IMR-90 (cell line): ENCODE measurements around the gene SSBP2. TPM values are rescaled to one million over a fixed set of nuclear protein-coding genes. Genes with fewer than 3 reads are reported as not detected.
A peak's percentile ranks its signal among the peaks of the same experiment; 100 is the strongest.

Experiments used
- ATAC-seq: fragments of 200-7000 bp; cut with Tn5 transposase; 2 replicates; pipeline ENCODE4 v1.9.1; 2020; ENCODE audit warnings: low read depth, mild to moderate bottlenecking, moderate library complexity
- BruUV-seq: library from RNA; stranded (reverse); fragments of 400-500 nt; replicated peaks from 2 replicates; lab custom pipeline; 2021; lab: Mats Ljungman, UMichigan
- CTCF ChIA-PET: fragments of 300-600 bp; formaldehyde crosslinking; extraction: SDS; loops from one replicate; lab custom pipeline; 2021; ENCODE audit warnings: antibody characterized with exemption; lab: Yijun Ruan, JAX
- POLR2A ChIA-PET: fragments of 300-600 bp; sonication (Branson Sonifier 250); formaldehyde crosslinking; loops from one replicate; lab custom pipeline; 2022; ENCODE audit warnings: antibody characterized with exemption; ENCODE audit not compliant: unreplicated experiment; lab: Charles Lee
- DNase-seq: peaks from one replicate; pipeline ENCODE4 v3.0.0; 2013
- H2AFZ ChIP-seq: replicated peaks from 2 replicates; pipeline ENCODE3; 2013; ENCODE audit warnings: low read length, mild to moderate bottlenecking; ENCODE audit not compliant: poor library complexity
- H2AK5ac ChIP-seq: 2 replicates; pipeline ENCODE4 v1.6.1; 2013; ENCODE audit warnings: low read depth, low read length, inconsistent platforms
- H2AK9ac ChIP-seq: replicated peaks from 2 replicates; pipeline ENCODE3; 2013; ENCODE audit warnings: mild to moderate bottlenecking, low read depth, low read length, moderate library complexity; ENCODE audit not compliant: poor library complexity
- H2BK120ac ChIP-seq: 2 replicates; pipeline ENCODE4 v1.6.1; 2013; ENCODE audit warnings: low read depth, low read length, inconsistent platforms
- H2BK15ac ChIP-seq: 3 replicates; pipeline ENCODE4 v1.6.1; 2013; ENCODE audit warnings: low read depth, low read length, inconsistent platforms
- H2BK20ac ChIP-seq: 2 replicates; pipeline ENCODE4 v1.6.1; 2013; ENCODE audit warnings: low read depth, mild to moderate bottlenecking, inconsistent platforms, low read length, moderate library complexity
- H2BK5ac ChIP-seq: 2 replicates; pipeline ENCODE4 v1.6.1; 2013; ENCODE audit warnings: mild to moderate bottlenecking, low read depth, low read length, inconsistent platforms; ENCODE audit not compliant: poor library complexity, severe bottlenecking
- H3K14ac ChIP-seq: replicated peaks from 2 replicates; pipeline ENCODE4 v1.6.1; 2013; ENCODE audit warnings: low read depth, low read length, inconsistent platforms
- H3K18ac ChIP-seq: 2 replicates; pipeline ENCODE4 v1.6.1; 2013; ENCODE audit warnings: low read depth, low read length, control low read depth
- H3K23ac ChIP-seq: 2 replicates; pipeline ENCODE4 v1.6.1; 2013; ENCODE audit warnings: low read depth, low read length, inconsistent platforms
- H3K27ac ChIP-seq: 2 replicates; pipeline ENCODE4 v1.5.1; 2013; ENCODE audit warnings: mild to moderate bottlenecking, control low read depth, low read length; ENCODE audit not compliant: insufficient read depth
- H3K27me3 ChIP-seq: 2 replicates; pipeline ENCODE4 v1.6.1; 2013; ENCODE audit warnings: low read length; ENCODE audit not compliant: control insufficient read depth, insufficient read depth
- H3K36me3 ChIP-seq: 2 replicates; pipeline ENCODE4 v1.6.1; 2013; ENCODE audit warnings: low read length, mixed read lengths; ENCODE audit not compliant: control insufficient read depth, insufficient read depth
- H3K4ac ChIP-seq: 2 replicates; pipeline ENCODE4 v1.6.1; 2013; ENCODE audit warnings: low read depth, low read length, inconsistent platforms
- H3K4me1 ChIP-seq: 2 replicates; pipeline ENCODE4 v1.6.1; 2013; ENCODE audit warnings: low read length, mixed read lengths; ENCODE audit not compliant: control insufficient read depth, insufficient read depth
- H3K4me2 ChIP-seq: 2 replicates; pipeline ENCODE4 v1.6.1; 2013; ENCODE audit warnings: low read depth, mild to moderate bottlenecking, control low read depth, low read length, moderate library complexity
- H3K4me3 ChIP-seq: 2 replicates; pipeline ENCODE4 v1.5.1; 2013; ENCODE audit warnings: low read depth, mild to moderate bottlenecking, control low read depth, low read length, moderate library complexity; ENCODE audit not compliant: insufficient read depth
- H3K56ac ChIP-seq: 2 replicates; pipeline ENCODE4 v1.6.1; 2013; ENCODE audit warnings: low read length, inconsistent platforms; ENCODE audit not compliant: insufficient read depth; ENCODE audit errors: extremely low read depth
- H3K79me1 ChIP-seq, 2 experiments: 2 replicates each; pipeline ENCODE4 v1.6.1; 2013; ENCODE audit warnings: low read length in 2 of 2, inconsistent platforms in 1 of 2, low read depth in 1 of 2
- H3K9ac ChIP-seq: 2 replicates; pipeline ENCODE4 v1.6.1; 2013; ENCODE audit warnings: low read depth, low read length, control low read depth
- H3K9me1 ChIP-seq: 2 replicates; pipeline ENCODE4 v1.6.1; 2013; ENCODE audit warnings: low read length, inconsistent platforms; ENCODE audit not compliant: insufficient read depth
- H3K9me3 ChIP-seq: 2 replicates; pipeline ENCODE4 v1.6.1; 2013; ENCODE audit warnings: low read length; ENCODE audit not compliant: control insufficient read depth, insufficient read depth
- H4K20me1 ChIP-seq: 2 replicates; pipeline ENCODE4 v1.6.1; 2013; ENCODE audit warnings: low read length, inconsistent platforms; ENCODE audit not compliant: insufficient read depth
- H4K5ac ChIP-seq: 2 replicates; pipeline ENCODE4 v1.6.1; 2013; ENCODE audit warnings: mild to moderate bottlenecking, low read depth, low read length, control low read depth
- H4K8ac ChIP-seq, 2 experiments: 2 replicates each; pipeline ENCODE4 v1.6.1; 2013; ENCODE audit warnings: low read depth in 2 of 2, low read length in 2 of 2, control low read depth in 1 of 2, inconsistent platforms in 1 of 2
- H4K91ac ChIP-seq: 2 replicates; pipeline ENCODE4 v1.6.1; 2013; ENCODE audit warnings: low read depth, low read length, inconsistent platforms; ENCODE audit not compliant: insufficient read depth
- BHLHE40 ChIP-seq: fragments of 150-350 bp; IDR thresholded peaks from 2 replicates; pipeline ENCODE4 v1.6.1; 2016; ENCODE audit warnings: mild to moderate bottlenecking, low read depth, low read length
- CEBPB ChIP-seq: IDR thresholded peaks from 2 replicates; pipeline ENCODE4 v1.6.1; 2012; ENCODE audit warnings: low read depth, low read length, improper control_type of control experiment
- CHD1 ChIP-seq: IDR thresholded peaks from 2 replicates; pipeline ENCODE4 v1.6.1; 2012; ENCODE audit warnings: low read depth, low read length, improper control_type of control experiment
- CTCF ChIP-seq: conservative IDR thresholded peaks from 2 replicates; pipeline ENCODE4 v1.5.1; 2012; ENCODE audit warnings: mild to moderate bottlenecking, low read depth, low read length, improper control_type of control experiment
- ELK1 ChIP-seq: fragments of 150-350 bp; IDR thresholded peaks from 2 replicates; pipeline ENCODE4 v1.6.1; 2016; ENCODE audit warnings: low read depth, mild to moderate bottlenecking, low read length, moderate library complexity, borderline replicate concordance
- FOS ChIP-seq: fragments of 150-350 bp; IDR thresholded peaks from 2 replicates; pipeline ENCODE4 v1.6.1; 2016; ENCODE audit warnings: low read depth, low read length
- MAFK ChIP-seq: IDR thresholded peaks from 2 replicates; pipeline ENCODE4 v1.6.1; 2012; ENCODE audit warnings: low read depth, low read length, improper control_type of control experiment
- MAZ ChIP-seq: IDR thresholded peaks from 2 replicates; pipeline ENCODE4 v1.6.1; 2012; ENCODE audit warnings: low read depth, mild to moderate bottlenecking, low read length, improper control_type of control experiment, moderate library complexity, borderline replicate concordance
- MXI1 ChIP-seq: IDR thresholded peaks from 2 replicates; pipeline ENCODE4 v1.6.1; 2012; ENCODE audit warnings: low read depth, mild to moderate bottlenecking, low read length, moderate library complexity, borderline replicate concordance
- NFE2L2 ChIP-seq: fragments of 150-350 bp; IDR thresholded peaks from 2 replicates; pipeline ENCODE4 v1.6.1; 2016; ENCODE audit warnings: low read depth, mild to moderate bottlenecking, low read length
- POLR2A ChIP-seq: IDR thresholded peaks from 2 replicates; pipeline ENCODE4 v1.6.1; 2012; ENCODE audit warnings: mild to moderate bottlenecking, low read depth, low read length
- RAD21 ChIP-seq: IDR thresholded peaks from 2 replicates; pipeline ENCODE4 v1.6.1; 2012; ENCODE audit warnings: low read length, improper control_type of control experiment
- RCOR1 ChIP-seq: IDR thresholded peaks from 2 replicates; pipeline ENCODE4 v1.6.1; 2012; ENCODE audit warnings: mild to moderate bottlenecking, low read length, improper control_type of control experiment; ENCODE audit not compliant: insufficient replicate concordance
- RFX5 ChIP-seq: IDR thresholded peaks from 2 replicates; pipeline ENCODE4 v1.8.0; 2012; ENCODE audit warnings: low read depth, mild to moderate bottlenecking, low read length, moderate library complexity
- SMC3 ChIP-seq: fragments of 150-350 bp; IDR thresholded peaks from 2 replicates; pipeline ENCODE4 v1.6.1; 2016; ENCODE audit warnings: low read depth, mild to moderate bottlenecking, antibody characterized with exemption, low read length, moderate library complexity
- WGBS, 2 experiments: methylation state at CpG; one replicate each; pipeline versions ENCODE4 v1.1.5 to v1.1.7; 2013; ENCODE audit warnings: missing lambda C conversion rate in 2 of 2; ENCODE audit not compliant: insufficient read length in 1 of 2; ENCODE audit errors: extremely low coverage in 2 of 2; 5-methylcytosine and 5-hydroxymethylcytosine counted together
- dilution Hi-C: fragments of 300-500 bp; cut with HindIII; formaldehyde crosslinking; loops from one replicate; pipeline ENCODE4 v1.14.3; 2018; ENCODE audit warnings: low sequenced_read_pairs; ENCODE audit not compliant: unreplicated experiment
- in situ Hi-C: fragments of 300-500 bp; cut with MboI; formaldehyde crosslinking; loops from 3 replicates; pipeline ENCODE4 v1.14.3; 2019; ENCODE audit warnings: low sequenced_read_pairs, inconsistent platforms, mixed read lengths
- intact Hi-C: fragments of 100-400 bp; cut with micrococcal nuclease; formaldehyde crosslinking; loops from 2 replicates; pipeline ENCODE4 v1.10.0; 2022
- polyA plus RNA-seq, 3 experiments: library from polyadenylated mRNA; depleted of rRNA; stranded (reverse); fragments of >200 nt; gene quantifications; 2 replicates each; pipeline ENCODE4 v1.2.3, GENCODE V29; 2012; ENCODE audit warnings: low replicate concordance in 1 of 3
- total RNA-seq: library from RNA; depleted of rRNA; stranded (reverse); fragments of >200 nt; gene quantifications from 2 replicates; pipeline ENCODE4 v1.2.3, GENCODE V29; 2012
- TF ChIP-seq, protein P1 (sequence below): fragments of 150-350 bp; IDR thresholded peaks from 2 replicates; pipeline ENCODE4 v1.6.1; 2017; ENCODE audit warnings: mild to moderate bottlenecking, antibody characterized with exemption, low read length, low read depth

SSBP2 gene
- total and polyA plus RNA-seq, 2 of the 4 experiments (the other 2 are of a cell fraction): 38.4 to 42.7 TPM

- no TSS peak for BruUV-seq
- Histone ChIP-seq H2BK20ac (peak overlapping the region; percentile 86), H2BK15ac (peak overlapping the region; percentile 1; the same call in 1 of the 3 replicates), H3K18ac (peak overlapping the region; percentile 89), H3K79me1 (no peaks in the 10 kb centered on the region), H3K4me2 (no peak overlapping the region), H2BK5ac (no peak overlapping the region), H2BK120ac (peak overlapping the region; percentile 68; the same call in 1 of the 2 replicates), H2AK5ac (no peak overlapping the region; the same call in 1 of the 2 replicates), H4K91ac (peak overlapping the region; percentile 59; the same call in 1 of the 2 replicates), H3K4ac (peak overlapping the region; percentile 48), H2AFZ (no peak overlapping the region), H3K4me1 (peaks cover 12% of the 10 kb centered on the region), H3K56ac (no peak overlapping the region; the same call in 1 of the 2 replicates), H3K27me3 (no peaks in the 10 kb centered on the region), H3K27ac (peak overlapping the region; percentile 37; the same call in 1 of the 2 replicates), H3K14ac (peak overlapping the region; percentile 49), H4K5ac (peak overlapping the region; percentile 89), H3K9me1 (peaks cover 2% of the 10 kb centered on the region; the same call in 1 of the 2 replicates), H3K4me3 (no peak overlapping the region), H3K23ac (peak overlapping the region; percentile 67; the same call in 1 of the 2 replicates), H3K36me3 (no peaks in the 10 kb centered on the region), H2AK9ac (no peak overlapping the region), H3K9ac (no peak overlapping the region), H4K20me1 (no peaks in the 10 kb centered on the region), H3K9me3 (no peaks in the 10 kb centered on the region), H4K8ac (peak overlapping the region; percentile 8 to 59; a peak in 1 of 4 replicates)
- ChIA-PET POLR2A (no interaction called here), CTCF (no interaction called here)
- 60% methylated on average over 1 of the region's 5 CpGs; no CpG with 5 or more reads in 1 of the 2 experiments for WGBS, 2 experiments
- ATAC-seq (no peak), DNase-seq (no peak)
- in situ Hi-C loops (loop anchor here (5.0 kb wide), 1 partner anchor 60 kb away; no protein-coding TSS in a partner anchor), dilution Hi-C loops (no loop called here), intact Hi-C loops (loop anchor here (1.0 kb wide), 2 partner anchors 36 to 64 kb away; partner anchors contain the start of gene SSBP2)
- TF ChIP-seq NFE2L2 (no peak), SMC3 (no peak), FOS (no peak), CTCF (no peak), ELK1 (no peak), RAD21 (no peak), POLR2A (no peak), RCOR1 (no peak), CHD1 (no peak), MAZ (no peak), BHLHE40 (no peak), MXI1 (no peak), CEBPB (no peak), RFX5 (no peak), MAFK (no peak)
- TF ChIP-seq, protein P1, sequence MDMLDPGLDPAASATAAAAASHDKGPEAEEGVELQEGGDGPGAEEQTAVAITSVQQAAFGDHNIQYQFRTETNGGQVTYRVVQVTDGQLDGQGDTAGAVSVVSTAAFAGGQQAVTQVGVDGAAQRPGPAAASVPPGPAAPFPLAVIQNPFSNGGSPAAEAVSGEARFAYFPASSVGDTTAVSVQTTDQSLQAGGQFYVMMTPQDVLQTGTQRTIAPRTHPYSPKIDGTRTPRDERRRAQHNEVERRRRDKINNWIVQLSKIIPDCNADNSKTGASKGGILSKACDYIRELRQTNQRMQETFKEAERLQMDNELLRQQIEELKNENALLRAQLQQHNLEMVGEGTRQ: no peak
Observed at GRCh38 chr5:81786991-81787390, 36.1 kb upstream of the SSBP2 start.
